HEK293 (cell line): ENCODE data around the gene KCNJ2.

ENCODE experiments used
- CTCF ChIA-PET: fragments of 350-600 bp; formaldehyde crosslinking; extraction: SDS; loops from one replicate; lab custom pipeline; 2021; ENCODE audit warnings: antibody characterized with exemption; lab: Yijun Ruan, JAX
- POLR2A ChIA-PET: fragments of 300-600 bp; formaldehyde crosslinking; extraction: SDS; loops from one replicate; lab custom pipeline; 2020; ENCODE audit warnings: antibody characterized with exemption, inconsistent platforms; lab: Yijun Ruan, JAX
- H3K27ac ChIP-seq: fragments of 200-500 bp; sonication (Bioruptor generic); 2 replicates; pipeline ENCODE4 v1.5.1; 2014; ENCODE audit warnings: low read depth, low read length, control low read depth, inconsistent platforms; ENCODE audit errors: extremely low read depth
- H3K36me3 ChIP-seq, 2 experiments: fragments of 200-500 bp in 1 of 2; sonication (Bioruptor generic) in 1 of 2; 1 replicate in 1 of 2; 2 replicates in 1 of 2; pipeline ENCODE4 v1.5.1; 2014 to 2017; ENCODE audit warnings: inconsistent platforms in 2 of 2, low read length in 2 of 2; ENCODE audit not compliant: control insufficient read depth in 2 of 2, insufficient read depth in 1 of 2
- H3K4me1 ChIP-seq: fragments of 200-500 bp; sonication (Bioruptor generic); 2 replicates; pipeline ENCODE4 v1.5.1; 2014; ENCODE audit warnings: mild to moderate bottlenecking, low read length, inconsistent platforms; ENCODE audit not compliant: control insufficient read depth, insufficient read depth
- H3K4me3 ChIP-seq: 2 replicates; pipeline ENCODE4 v1.5.1; 2011; ENCODE audit warnings: low read depth, mild to moderate bottlenecking, control low read depth, low read length, moderate library complexity
- H3K9me3 ChIP-seq: fragments of 200-500 bp; sonication (Bioruptor generic); 2 replicates; pipeline ENCODE4 v1.5.1; 2014; ENCODE audit warnings: low read depth, low read length, inconsistent platforms; ENCODE audit not compliant: control insufficient read depth, insufficient read depth
- MZF1 ChIP-seq: fragments of 450-650 bp; formaldehyde crosslinking; IDR thresholded peaks from 2 replicates; pipeline ENCODE4 v1.5.1; 2017; ENCODE audit warnings: missing biosample characterization, missing genetic modification characterization, borderline replicate concordance
- SCRT1 ChIP-seq: fragments of 450-650 bp; formaldehyde crosslinking; IDR thresholded peaks from 2 replicates; pipeline ENCODE4 v1.5.1; 2016; ENCODE audit warnings: missing biosample characterization, missing genetic modification characterization, borderline replicate concordance
- YY2 ChIP-seq: fragments of 450-650 bp; formaldehyde crosslinking; IDR thresholded peaks from 2 replicates; pipeline ENCODE4 v1.5.1; 2016; ENCODE audit warnings: missing biosample characterization, missing genetic modification characterization
- ZBTB8A ChIP-seq: fragments of 450-650 bp; formaldehyde crosslinking; IDR thresholded peaks from 2 replicates; pipeline ENCODE4 v1.5.1; 2016; ENCODE audit warnings: missing biosample characterization, missing genetic modification characterization
- ZNF138 ChIP-seq: fragments of 450-650 bp; formaldehyde crosslinking; IDR thresholded peaks from 2 replicates; pipeline ENCODE4 v1.5.1; 2016; ENCODE audit warnings: missing biosample characterization, missing genetic modification characterization, borderline replicate concordance
- ZNF16 ChIP-seq: fragments of 450-650 bp; formaldehyde crosslinking; IDR thresholded peaks from 2 replicates; pipeline ENCODE4 v1.5.1; 2016; ENCODE audit warnings: low read depth, missing biosample characterization, missing genetic modification characterization
- ZNF184 ChIP-seq: fragments of 450-650 bp; IDR thresholded peaks from 2 replicates; pipeline ENCODE4 v1.5.1; 2018; ENCODE audit warnings: missing biosample characterization, mild to moderate bottlenecking, missing genetic modification characterization
- ZNF19 ChIP-seq: fragments of 450-650 bp; formaldehyde crosslinking; IDR thresholded peaks from 2 replicates; pipeline ENCODE4; 2016; ENCODE audit warnings: missing biosample characterization, missing genetic modification characterization, low read depth
- ZNF221 ChIP-seq: fragments of 450-650 bp; formaldehyde crosslinking; IDR thresholded peaks from 2 replicates; pipeline ENCODE4 v1.5.1; 2017; ENCODE audit warnings: missing biosample characterization, missing genetic modification characterization, borderline replicate concordance
- ZNF223 ChIP-seq: fragments of 450-650 bp; formaldehyde crosslinking; IDR thresholded peaks from 2 replicates; pipeline ENCODE4 v1.5.1; 2016; ENCODE audit warnings: missing biosample characterization, missing genetic modification characterization
- ZNF391 ChIP-seq: fragments of 450-650 bp; formaldehyde crosslinking; IDR thresholded peaks from 2 replicates; pipeline ENCODE4 v1.5.1; 2016; ENCODE audit warnings: low read depth, missing biosample characterization, missing genetic modification characterization, borderline replicate concordance
- ZNF514 ChIP-seq: fragments of 450-650 bp; formaldehyde crosslinking; IDR thresholded peaks from 2 replicates; pipeline ENCODE4 v1.5.1; 2016; ENCODE audit warnings: missing biosample characterization, missing genetic modification characterization
- ZNF521 ChIP-seq: fragments of 450-650 bp; formaldehyde crosslinking; IDR thresholded peaks from 2 replicates; pipeline ENCODE4 v1.5.1; 2017; ENCODE audit warnings: missing biosample characterization, mild to moderate bottlenecking, missing genetic modification characterization
- ZNF549 ChIP-seq: fragments of 450-650 bp; IDR thresholded peaks from 2 replicates; pipeline ENCODE4 v1.5.1; 2018; ENCODE audit warnings: missing biosample characterization, missing genetic modification characterization, mild to moderate bottlenecking, inconsistent platforms, moderate library complexity
- ZNF571 ChIP-seq: fragments of 450-650 bp; formaldehyde crosslinking; IDR thresholded peaks from 2 replicates; pipeline ENCODE4 v1.5.0; 2017; ENCODE audit warnings: missing biosample characterization, missing genetic modification characterization
- ZNF585B ChIP-seq: fragments of 450-650 bp; formaldehyde crosslinking; IDR thresholded peaks from 2 replicates; pipeline ENCODE4 v1.5.1; 2016; ENCODE audit warnings: missing biosample characterization, missing genetic modification characterization
- ZNF830 ChIP-seq: fragments of 450-650 bp; IDR thresholded peaks from 2 replicates; pipeline ENCODE4 v1.5.0; 2018; ENCODE audit warnings: missing biosample characterization, missing genetic modification characterization, low read depth, mild to moderate bottlenecking, moderate library complexity
- ZNF837 ChIP-seq: fragments of 450-650 bp; formaldehyde crosslinking; IDR thresholded peaks from 2 replicates; pipeline ENCODE4 v1.5.1; 2016; ENCODE audit warnings: missing biosample characterization, missing genetic modification characterization
- ZXDB ChIP-seq: fragments of 450-650 bp; formaldehyde crosslinking; IDR thresholded peaks from 2 replicates; pipeline ENCODE4 v1.5.1; 2016; ENCODE audit warnings: missing biosample characterization, missing genetic modification characterization
- TF ChIP-seq, protein P1 (sequence below): fragments of 450-650 bp; formaldehyde crosslinking; IDR thresholded peaks from 2 replicates; pipeline ENCODE4 v1.5.1; 2016; ENCODE audit warnings: missing biosample characterization, missing genetic modification characterization
- TF ChIP-seq, protein P2 (sequence below): fragments of 450-650 bp; formaldehyde crosslinking; IDR thresholded peaks from 2 replicates; pipeline ENCODE4 v1.5.1; 2016; ENCODE audit warnings: missing biosample characterization, missing genetic modification characterization
- TF ChIP-seq, protein P3 (sequence below): fragments of 450-650 bp; formaldehyde crosslinking; IDR thresholded peaks from 2 replicates; pipeline ENCODE4 v1.5.1; 2016; ENCODE audit warnings: missing biosample characterization, missing genetic modification characterization
- TF ChIP-seq, protein P4 (sequence below): fragments of 450-650 bp; formaldehyde crosslinking; IDR thresholded peaks from 2 replicates; pipeline ENCODE4 v1.5.1; 2016; ENCODE audit warnings: missing biosample characterization, missing genetic modification characterization
- TF ChIP-seq, protein P5 (sequence below): fragments of 450-650 bp; formaldehyde crosslinking; IDR thresholded peaks from 2 replicates; pipeline ENCODE4 v1.5.1; 2016; ENCODE audit warnings: missing biosample characterization, missing genetic modification characterization
- TF ChIP-seq, protein P6 (sequence below): fragments of 450-650 bp; formaldehyde crosslinking; IDR thresholded peaks from 2 replicates; pipeline ENCODE4 v1.5.1; 2016; ENCODE audit warnings: missing biosample characterization, missing genetic modification characterization, low read depth
- TF ChIP-seq, protein P7 (sequence below): fragments of 450-650 bp; formaldehyde crosslinking; IDR thresholded peaks from 2 replicates; pipeline ENCODE4 v1.5.1; 2016; ENCODE audit warnings: missing biosample characterization, missing genetic modification characterization, borderline replicate concordance

KCNJ2 gene

DNA sequence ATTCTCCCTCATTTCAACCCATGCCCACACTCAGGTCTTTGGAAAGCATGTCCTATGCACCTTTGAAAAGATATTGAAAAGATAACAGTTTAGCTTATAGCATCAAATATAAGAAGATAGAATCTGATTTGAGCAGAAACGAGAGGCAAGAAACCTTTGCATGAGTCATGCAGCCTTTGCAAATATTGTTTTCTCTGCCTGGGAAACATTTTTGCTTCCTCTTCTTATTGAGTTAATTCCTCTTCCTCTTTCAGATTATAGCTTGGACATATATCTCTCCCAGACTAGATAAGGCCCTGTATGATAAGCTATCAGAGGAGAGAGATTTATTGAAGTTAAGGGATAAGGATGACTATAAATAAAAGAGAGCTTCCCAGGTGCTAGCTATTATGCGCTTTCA, 46.1 kb upstream of the KCNJ2 start:
- POLR2A ChIA-PET: no interaction called here
- no peak overlapping the region for H3K27ac ChIP-seq
- CTCF ChIA-PET: interaction anchor here (0.6 to 1.2 kb wide), 3 partner anchors 11 to 554 kb away, joined by 3 to 6 read pairs (median 3); no protein-coding TSS in a partner anchor

DNA sequence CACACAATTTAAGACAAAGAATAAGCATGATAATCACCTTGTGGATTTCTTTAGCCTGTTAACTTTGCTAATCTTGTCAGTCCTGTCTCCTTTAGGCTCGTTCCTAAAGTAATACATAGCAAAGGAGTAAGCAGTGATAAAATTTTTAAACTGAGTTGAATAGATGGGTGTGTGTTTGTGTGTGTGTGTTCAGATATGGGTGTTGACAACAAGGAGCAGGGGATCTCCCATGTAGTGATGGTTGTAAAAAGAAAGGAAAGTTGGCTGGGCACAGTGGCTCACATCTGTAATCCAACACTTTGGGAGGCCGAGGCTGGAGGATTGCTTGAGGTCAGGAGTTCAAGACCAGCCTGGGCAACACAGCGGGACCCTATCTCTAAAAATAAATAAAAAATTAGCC, 44.6 kb upstream of the KCNJ2 start:
- Histone ChIP-seq H3K9me3 (no peaks in the 10 kb centered on the region), H3K36me3 (no peaks in the 10 kb centered on the region; a peak in 1 of 3 replicates), H3K4me1 (no peaks in the 10 kb centered on the region), H3K4me3 (no peak overlapping the region), H3K27ac (no peak overlapping the region)
- POLR2A ChIA-PET: no interaction called here
- CTCF ChIA-PET: no interaction called here
- TF ChIP-seq SCRT1 (tag by site-specific recombination): no peak
- TF ChIP-seq ZNF830 (tag by site-specific recombination): no peak
- TF ChIP-seq, protein P1, sequence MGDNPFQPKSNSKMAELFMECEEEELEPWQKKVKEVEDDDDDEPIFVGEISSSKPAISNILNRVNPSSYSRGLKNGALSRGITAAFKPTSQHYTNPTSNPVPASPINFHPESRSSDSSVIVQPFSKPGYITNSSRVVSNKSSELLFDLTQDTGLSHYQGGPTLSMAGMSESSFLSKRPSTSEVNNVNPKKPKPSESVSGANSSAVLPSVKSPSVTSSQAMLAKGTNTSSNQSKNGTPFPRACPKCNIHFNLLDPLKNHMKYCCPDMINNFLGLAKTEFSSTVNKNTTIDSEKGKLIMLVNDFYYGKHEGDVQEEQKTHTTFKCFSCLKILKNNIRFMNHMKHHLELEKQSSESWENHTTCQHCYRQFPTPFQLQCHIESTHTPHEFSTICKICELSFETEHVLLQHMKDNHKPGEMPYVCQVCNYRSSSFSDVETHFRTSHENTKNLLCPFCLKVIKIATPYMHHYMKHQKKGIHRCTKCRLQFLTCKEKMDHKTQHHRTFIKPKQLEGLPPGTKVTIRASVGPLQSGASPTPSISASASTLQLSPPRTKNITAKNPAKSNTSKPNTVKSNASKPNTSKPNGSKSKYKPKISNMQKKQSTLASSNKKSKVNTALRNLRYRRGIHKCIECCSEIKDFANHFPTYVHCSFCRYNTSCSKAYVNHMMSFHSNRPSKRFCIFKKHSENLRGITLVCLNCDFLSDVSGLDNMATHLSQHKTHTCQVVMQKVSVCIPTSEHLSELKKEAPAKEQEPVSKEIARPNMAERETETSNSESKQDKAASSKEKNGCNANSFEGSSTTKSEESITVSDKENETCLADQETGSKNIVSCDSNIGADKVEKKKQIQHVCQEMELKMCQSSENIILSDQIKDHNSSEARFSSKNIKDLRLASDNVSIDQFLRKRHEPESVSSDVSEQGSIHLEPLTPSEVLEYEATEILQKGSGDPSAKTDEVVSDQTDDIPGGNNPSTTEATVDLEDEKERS (tag by site-specific recombination): no peak
- TF ChIP-seq, protein P2, sequence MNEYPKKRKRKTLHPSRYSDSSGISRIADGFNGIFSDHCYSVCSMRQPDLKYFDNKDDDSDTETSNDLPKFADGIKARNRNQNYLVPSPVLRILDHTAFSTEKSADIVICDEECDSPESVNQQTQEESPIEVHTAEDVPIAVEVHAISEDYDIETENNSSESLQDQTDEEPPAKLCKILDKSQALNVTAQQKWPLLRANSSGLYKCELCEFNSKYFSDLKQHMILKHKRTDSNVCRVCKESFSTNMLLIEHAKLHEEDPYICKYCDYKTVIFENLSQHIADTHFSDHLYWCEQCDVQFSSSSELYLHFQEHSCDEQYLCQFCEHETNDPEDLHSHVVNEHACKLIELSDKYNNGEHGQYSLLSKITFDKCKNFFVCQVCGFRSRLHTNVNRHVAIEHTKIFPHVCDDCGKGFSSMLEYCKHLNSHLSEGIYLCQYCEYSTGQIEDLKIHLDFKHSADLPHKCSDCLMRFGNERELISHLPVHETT: no peak
- TF ChIP-seq, protein P3, sequence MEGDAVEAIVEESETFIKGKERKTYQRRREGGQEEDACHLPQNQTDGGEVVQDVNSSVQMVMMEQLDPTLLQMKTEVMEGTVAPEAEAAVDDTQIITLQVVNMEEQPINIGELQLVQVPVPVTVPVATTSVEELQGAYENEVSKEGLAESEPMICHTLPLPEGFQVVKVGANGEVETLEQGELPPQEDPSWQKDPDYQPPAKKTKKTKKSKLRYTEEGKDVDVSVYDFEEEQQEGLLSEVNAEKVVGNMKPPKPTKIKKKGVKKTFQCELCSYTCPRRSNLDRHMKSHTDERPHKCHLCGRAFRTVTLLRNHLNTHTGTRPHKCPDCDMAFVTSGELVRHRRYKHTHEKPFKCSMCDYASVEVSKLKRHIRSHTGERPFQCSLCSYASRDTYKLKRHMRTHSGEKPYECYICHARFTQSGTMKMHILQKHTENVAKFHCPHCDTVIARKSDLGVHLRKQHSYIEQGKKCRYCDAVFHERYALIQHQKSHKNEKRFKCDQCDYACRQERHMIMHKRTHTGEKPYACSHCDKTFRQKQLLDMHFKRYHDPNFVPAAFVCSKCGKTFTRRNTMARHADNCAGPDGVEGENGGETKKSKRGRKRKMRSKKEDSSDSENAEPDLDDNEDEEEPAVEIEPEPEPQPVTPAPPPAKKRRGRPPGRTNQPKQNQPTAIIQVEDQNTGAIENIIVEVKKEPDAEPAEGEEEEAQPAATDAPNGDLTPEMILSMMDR: no peak
- no peak for TF ChIP-seq ZNF221 (tag by site-specific recombination)
- no peak for TF ChIP-seq ZNF521 (tag by site-specific recombination)
- TF ChIP-seq ZNF223 (tag by site-specific recombination): no peak
- TF ChIP-seq ZNF138 (tag by site-specific recombination): no peak
- no peak for TF ChIP-seq ZNF184 (tag by site-specific recombination)

More for the DNA sequence above, 46.1 kb upstream of the KCNJ2 start:
- H3K9me3 ChIP-seq: no peaks in the 10 kb centered on the region
- TF ChIP-seq, protein P4, sequence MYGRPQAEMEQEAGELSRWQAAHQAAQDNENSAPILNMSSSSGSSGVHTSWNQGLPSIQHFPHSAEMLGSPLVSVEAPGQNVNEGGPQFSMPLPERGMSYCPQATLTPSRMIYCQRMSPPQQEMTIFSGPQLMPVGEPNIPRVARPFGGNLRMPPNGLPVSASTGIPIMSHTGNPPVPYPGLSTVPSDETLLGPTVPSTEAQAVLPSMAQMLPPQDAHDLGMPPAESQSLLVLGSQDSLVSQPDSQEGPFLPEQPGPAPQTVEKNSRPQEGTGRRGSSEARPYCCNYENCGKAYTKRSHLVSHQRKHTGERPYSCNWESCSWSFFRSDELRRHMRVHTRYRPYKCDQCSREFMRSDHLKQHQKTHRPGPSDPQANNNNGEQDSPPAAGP (tag by site-specific recombination): no peak
- no peak for TF ChIP-seq ZBTB8A (tag by site-specific recombination)
- no peak for TF ChIP-seq ZNF585B (tag by site-specific recombination)
- TF ChIP-seq ZNF837 (tag by site-specific recombination): no peak
- no peak for TF ChIP-seq MZF1 (tag by site-specific recombination)
- no peak for TF ChIP-seq ZXDB (tag by site-specific recombination)
- TF ChIP-seq ZNF549 (tag by site-specific recombination): no peak
- TF ChIP-seq ZNF221 (tag by site-specific recombination): no peak
- TF ChIP-seq, protein P5, sequence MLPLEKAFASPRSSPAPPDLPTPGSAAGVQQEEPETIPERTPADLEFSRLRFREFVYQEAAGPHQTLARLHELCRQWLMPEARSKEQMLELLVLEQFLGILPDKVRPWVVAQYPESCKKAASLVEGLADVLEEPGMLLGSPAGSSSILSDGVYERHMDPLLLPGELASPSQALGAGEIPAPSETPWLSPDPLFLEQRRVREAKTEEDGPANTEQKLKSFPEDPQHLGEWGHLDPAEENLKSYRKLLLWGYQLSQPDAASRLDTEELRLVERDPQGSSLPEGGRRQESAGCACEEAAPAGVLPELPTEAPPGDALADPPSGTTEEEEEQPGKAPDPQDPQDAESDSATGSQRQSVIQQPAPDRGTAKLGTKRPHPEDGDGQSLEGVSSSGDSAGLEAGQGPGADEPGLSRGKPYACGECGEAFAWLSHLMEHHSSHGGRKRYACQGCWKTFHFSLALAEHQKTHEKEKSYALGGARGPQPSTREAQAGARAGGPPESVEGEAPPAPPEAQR: no peak
- no peak for TF ChIP-seq YY2 (tag by site-specific recombination)
- TF ChIP-seq ZNF16 (tag by site-specific recombination): no peak
- no peak for TF ChIP-seq ZNF19
- TF ChIP-seq, protein P6, sequence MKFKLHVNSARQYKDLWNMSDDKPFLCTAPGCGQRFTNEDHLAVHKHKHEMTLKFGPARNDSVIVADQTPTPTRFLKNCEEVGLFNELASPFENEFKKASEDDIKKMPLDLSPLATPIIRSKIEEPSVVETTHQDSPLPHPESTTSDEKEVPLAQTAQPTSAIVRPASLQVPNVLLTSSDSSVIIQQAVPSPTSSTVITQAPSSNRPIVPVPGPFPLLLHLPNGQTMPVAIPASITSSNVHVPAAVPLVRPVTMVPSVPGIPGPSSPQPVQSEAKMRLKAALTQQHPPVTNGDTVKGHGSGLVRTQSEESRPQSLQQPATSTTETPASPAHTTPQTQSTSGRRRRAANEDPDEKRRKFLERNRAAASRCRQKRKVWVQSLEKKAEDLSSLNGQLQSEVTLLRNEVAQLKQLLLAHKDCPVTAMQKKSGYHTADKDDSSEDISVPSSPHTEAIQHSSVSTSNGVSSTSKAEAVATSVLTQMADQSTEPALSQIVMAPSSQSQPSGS (tag by site-specific recombination): no peak
- no peak for TF ChIP-seq ZNF571 (tag by site-specific recombination)
- no peak for TF ChIP-seq ZNF514 (tag by site-specific recombination)
- no peak for TF ChIP-seq ZNF391
- TF ChIP-seq, protein P7, sequence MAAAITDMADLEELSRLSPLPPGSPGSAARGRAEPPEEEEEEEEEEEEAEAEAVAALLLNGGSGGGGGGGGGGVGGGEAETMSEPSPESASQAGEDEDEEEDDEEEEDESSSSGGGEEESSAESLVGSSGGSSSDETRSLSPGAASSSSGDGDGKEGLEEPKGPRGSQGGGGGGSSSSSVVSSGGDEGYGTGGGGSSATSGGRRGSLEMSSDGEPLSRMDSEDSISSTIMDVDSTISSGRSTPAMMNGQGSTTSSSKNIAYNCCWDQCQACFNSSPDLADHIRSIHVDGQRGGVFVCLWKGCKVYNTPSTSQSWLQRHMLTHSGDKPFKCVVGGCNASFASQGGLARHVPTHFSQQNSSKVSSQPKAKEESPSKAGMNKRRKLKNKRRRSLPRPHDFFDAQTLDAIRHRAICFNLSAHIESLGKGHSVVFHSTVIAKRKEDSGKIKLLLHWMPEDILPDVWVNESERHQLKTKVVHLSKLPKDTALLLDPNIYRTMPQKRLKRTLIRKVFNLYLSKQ (tag by site-specific recombination): no peak
- no peaks in the 10 kb centered on the region; a peak in 1 of 3 replicates for H3K36me3 ChIP-seq
- no peaks in the 10 kb centered on the region for H3K4me1 ChIP-seq
- no peak overlapping the region for H3K4me3 ChIP-seq
